ENCODE data around the gene HOXA11. TPM values are rescaled to one million over a fixed set of nuclear protein-coding genes. Genes with fewer than 3 reads are reported as not detected.

HOXA11 gene
- total and polyA plus RNA-seq, 8 donors, result 5.2 TPM; not detected in 7

DNA sequence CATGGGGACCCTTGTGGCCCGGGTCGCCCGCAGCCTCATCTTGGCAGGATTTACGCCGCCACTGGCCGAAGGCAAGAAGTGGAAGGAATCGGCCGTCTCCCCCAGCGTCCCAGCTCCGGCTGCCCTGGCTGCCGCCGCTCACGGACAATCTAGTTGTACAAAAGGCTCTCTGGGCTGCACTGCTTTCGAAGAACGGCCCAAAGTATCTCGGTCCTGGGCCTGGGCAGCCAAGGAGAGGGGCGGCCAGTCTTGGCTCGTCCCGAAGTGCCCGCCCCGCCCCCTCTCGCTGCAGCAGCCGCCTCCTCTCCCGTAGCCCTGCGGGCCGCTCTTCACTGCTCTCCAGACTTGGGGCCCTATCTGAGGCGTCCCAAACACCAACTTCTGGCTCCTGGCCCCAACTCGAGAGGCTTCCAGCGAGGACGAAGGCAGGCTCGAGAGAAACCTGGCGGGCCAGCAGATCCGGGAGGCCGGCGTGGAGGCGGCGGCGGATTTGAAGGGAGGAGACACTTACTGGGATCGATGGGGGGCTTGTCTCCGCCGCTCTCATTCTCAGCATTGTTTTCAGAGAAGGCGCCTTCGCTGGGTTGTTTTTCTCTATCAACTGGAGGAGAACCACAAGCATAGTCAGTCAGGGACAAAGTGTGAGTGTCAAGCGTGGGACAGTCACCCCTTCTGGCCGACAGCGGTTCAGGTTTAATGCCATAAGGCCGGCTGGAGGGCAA lies 20.5 kb downstream of the HOXA11 start:
- intact Hi-C loops (cut with DNase I; ENCODE audit: low total_unique reads), result loop anchor here (5.0 kb wide), 2 partner anchors 482 to 797 kb away; no protein-coding TSS in a partner anchor
- TF ChIP-seq POLR2AphosphoS5 (IDR thresholded peaks at IDR 0.05) (no peak), EP300 (IDR thresholded peaks at IDR 0.05) (no peak), POLR2A (IDR thresholded peaks at IDR 0.05) (no peak), CTCF (IDR thresholded peaks at IDR 0.05) (no peak)
- Histone ChIP-seq H3K9me3 (peaks cover 0 to 24% (median 9%) of the 10 kb centered on the region in 4 donors), H3K36me3 (no peaks in the 10 kb centered on the region), H3K4me3 (peak overlapping the region; percentile 16 to 41 (median 28)), H3K27ac (peak overlapping the region in 1 of 5 donors; percentile 6), H3K4me1 (peaks cover 17 to 57% (median 51%) of the 10 kb centered on the region in 4 donors), H3K27me3 (peaks cover 48 to 100% (median 93%) of the 10 kb centered on the region in 3 donors)
- DNase-seq, result no peak
- 6 to 14% (median 10%) methylated on average over 32 to 47 of the region's 47 CpGs for WGBS, 5 donors

DNA sequence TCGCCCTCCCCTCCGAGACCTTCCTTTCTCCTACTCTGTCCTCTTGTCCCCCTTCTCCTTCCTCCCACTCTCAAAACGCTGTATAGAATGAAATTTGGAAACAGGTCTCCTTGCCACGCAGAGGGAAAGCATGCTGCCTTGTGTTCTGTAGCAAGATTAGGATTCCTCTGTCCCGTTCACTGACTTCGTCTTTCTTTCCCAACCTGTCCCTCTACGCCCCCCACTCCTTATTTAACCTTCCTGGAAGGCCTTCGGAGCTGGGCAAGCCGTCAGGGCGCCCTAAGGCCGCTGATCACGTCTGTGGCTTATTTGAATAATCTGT lies 21.0 kb downstream of the HOXA11 start:
- peaks cover 42 to 100% (median 93%) of the 10 kb centered on the region in 3 donors for H3K27me3 ChIP-seq
- H3K27ac ChIP-seq, result peak overlapping the region in 1 of 5 donors; percentile 6
- peak overlapping the region in 3 of 4 donors; percentile 23 to 41 (median 32) for H3K4me3 ChIP-seq
- H3K36me3 ChIP-seq, result no peaks in the 10 kb centered on the region
- intact Hi-C loops (cut with DNase I; ENCODE audit: low total_unique reads), result loop anchor here (5.0 kb wide), 2 partner anchors 482 to 797 kb away; no protein-coding TSS in a partner anchor
- no peak for TF ChIP-seq EP300 (IDR thresholded peaks at IDR 0.05)
- no peak for TF ChIP-seq POLR2AphosphoS5 (IDR thresholded peaks at IDR 0.05)
- TF ChIP-seq POLR2A (IDR thresholded peaks at IDR 0.05), result no peak
- TF ChIP-seq CTCF (IDR thresholded peaks at IDR 0.05), result no peak
- 18 to 39% (median 27%) methylated on average over 12 of the region's 12 CpGs for WGBS, 5 donors
- DNase-seq, result no peak
- H3K9me3 ChIP-seq, result peaks cover 0 to 21% (median 9%) of the 10 kb centered on the region in 4 donors
- peaks cover 16 to 53% (median 46%) of the 10 kb centered on the region in 4 donors for H3K4me1 ChIP-seq

GRCh38 chr7:27163288-27164044 lies 21.6 kb downstream of the HOXA11 start:
- Histone ChIP-seq H3K4me1 (peaks cover 16 to 53% (median 47%) of the 10 kb centered on the region in 4 donors), H3K9me3 (peaks cover 0 to 21% (median 9%) of the 10 kb centered on the region in 4 donors), H3K27me3 (peaks cover 41 to 100% (median 91%) of the 10 kb centered on the region in 3 donors), H3K4me3 (peak overlapping the region in 2 of 4 donors; percentile 23 to 41), H3K36me3 (no peaks in the 10 kb centered on the region), H3K27ac (no peak overlapping the region)
- WGBS, 5 donors, result 40 to 49% (median 42%) methylated on average over 24 of the region's 24 CpGs
- intact Hi-C loops (cut with DNase I; ENCODE audit: low total_unique reads), result loop anchor here (5.0 kb wide), 2 partner anchors 481 to 796 kb away; no protein-coding TSS in a partner anchor
- TF ChIP-seq EP300 (IDR thresholded peaks at IDR 0.05), result no peak
- TF ChIP-seq POLR2AphosphoS5 (IDR thresholded peaks at IDR 0.05), result no peak
- no peak for TF ChIP-seq CTCF (IDR thresholded peaks at IDR 0.05)
- no peak for TF ChIP-seq POLR2A (IDR thresholded peaks at IDR 0.05)
- DNase-seq, result no peak

GRCh38 chr7:27162561-27163287 lies 22.3 kb downstream of the HOXA11 start:
- WGBS, 5 donors, result 58 to 72% (median 64%) methylated on average over 7 of the region's 7 CpGs
- Histone ChIP-seq H3K27ac (peak overlapping the region in 1 of 5 donors; percentile 99), H3K4me3 (no peak overlapping the region), H3K4me1 (peaks cover 16 to 54% (median 48%) of the 10 kb centered on the region in 4 donors), H3K36me3 (no peaks in the 10 kb centered on the region), H3K27me3 (peaks cover 38 to 100% (median 91%) of the 10 kb centered on the region in 3 donors), H3K9me3 (peaks cover 0 to 21% (median 9%) of the 10 kb centered on the region in 4 donors)
- TF ChIP-seq CTCF (IDR thresholded peaks at IDR 0.05), result no peak
- no peak for TF ChIP-seq POLR2AphosphoS5 (IDR thresholded peaks at IDR 0.05)
- no peak for TF ChIP-seq POLR2A (IDR thresholded peaks at IDR 0.05)
- no peak for TF ChIP-seq EP300 (IDR thresholded peaks at IDR 0.05)
- no peak for DNase-seq
- intact Hi-C loops (cut with DNase I; ENCODE audit: low total_unique reads), result loop anchor here (5.0 kb wide), 2 partner anchors 480 to 795 kb away; no protein-coding TSS in a partner anchor
